GM21717 (cell line): Measurements from ENCODE around the gene MELK.
A peak's percentile ranks its signal among the peaks of the same experiment; 100 is the strongest.
"Not testable (repeated sequence)": the region's sequence is repeated elsewhere in the genome, so short reads cannot be mapped to it uniquely, and the experiment has no call there.

ENCODE experiments used
- ATAC-seq: cut with Tn5 transposase; IDR thresholded peaks from one replicate; pipeline ENCODE4 v1.9.1; 2021; ENCODE audit warnings: mild to moderate bottlenecking, moderate library complexity; ENCODE audit not compliant: unreplicated experiment

The MELK gene

GRCh38 chr9:36572515-36573418, at the start of gene MELK:
Gene MELK, plus strand, starts transcription at chr9:36572895. Its CDS starts 8,787 bp downstream, at chr9:36581682.
- peak; percentile 65 for ATAC-seq

- ATAC-seq, result no peak
Observed at GRCh38 chr9:36530224-36530623, 42.5 kb upstream of the MELK start.

- no peak for ATAC-seq
Observed at GRCh38 chr9:36532353-36532752, 40.3 kb upstream of the MELK start.

- ATAC-seq, result not testable (repeated sequence)
Observed at GRCh38 chr9:36533726-36534125, 39.0 kb upstream of the MELK start.

- ATAC-seq, result no peak
Observed at GRCh38 chr9:36535107-36535506, 37.6 kb upstream of the MELK start.

- no peak for ATAC-seq
Observed at GRCh38 chr9:36537861-36538260, 34.8 kb upstream of the MELK start.

- no peak for ATAC-seq
Observed at GRCh38 chr9:36542355-36542754, 30.3 kb upstream of the MELK start.

- ATAC-seq, result no peak
Observed at GRCh38 chr9:36543916-36544315, 28.8 kb upstream of the MELK start.

- no peak for ATAC-seq
Observed at GRCh38 chr9:36547598-36547997, 25.1 kb upstream of the MELK start.

GRCh38 chr9:36548454-36548853, 24.2 kb upstream of the MELK start:
- no peak for ATAC-seq

GRCh38 chr9:36550135-36550534, 22.6 kb upstream of the MELK start:
- ATAC-seq, result no peak

- not testable (repeated sequence) for ATAC-seq
Observed at GRCh38 chr9:36550631-36551098, 22.0 kb upstream of the MELK start.

GRCh38 chr9:36551129-36551528, 21.6 kb upstream of the MELK start:
- ATAC-seq, result no peak

GRCh38 chr9:36551910-36552309, 20.8 kb upstream of the MELK start:
- ATAC-seq, result no peak

- no peak for ATAC-seq
Observed at GRCh38 chr9:36559036-36559695, 13.5 kb upstream of the MELK start.

- ATAC-seq, result no peak
Observed at GRCh38 chr9:36560771-36561170, 11.9 kb upstream of the MELK start.

GRCh38 chr9:36562801-36563200, 9.9 kb upstream of the MELK start:
- ATAC-seq, result not testable (repeated sequence)

GRCh38 chr9:36566813-36567221, 5.9 kb upstream of the MELK start:
- ATAC-seq, result no peak

- not testable (repeated sequence) for ATAC-seq
Observed at GRCh38 chr9:36568681-36569080, 4.0 kb upstream of the MELK start.

- no peak for ATAC-seq
Observed at GRCh38 chr9:36571333-36571732, 1.4 kb upstream of the MELK start.

GRCh38 chr9:36574045-36574444, 1.4 kb downstream of the MELK start:
- not testable (repeated sequence) for ATAC-seq

GRCh38 chr9:36575411-36575882, 2.8 kb downstream of the MELK start:
- no peak for ATAC-seq
